Caco-2 (cell line): ENCODE measurements around the gene ABCC1. TPM values are rescaled to one million over a fixed set of nuclear protein-coding genes. Genes with fewer than 3 reads are reported as not detected.

ENCODE experiments used
- BruUV-seq: library from RNA; stranded (reverse); fragments of 400-500 nt; replicated peaks from 2 replicates; lab custom pipeline; 2021; lab: Mats Ljungman, UMichigan
- CTCF ChIA-PET: fragments of 300-600 bp; sonication (Branson Sonifier 250); formaldehyde crosslinking; loops from one replicate; lab custom pipeline; 2022; ENCODE audit warnings: antibody characterized with exemption; lab: Charles Lee
- POLR2A ChIA-PET: fragments of 300-600 bp; sonication (Branson Sonifier 250); formaldehyde crosslinking; loops from one replicate; lab custom pipeline; 2022; ENCODE audit warnings: antibody characterized with exemption; lab: Charles Lee
- DNase-seq, 2 experiments: peaks; one replicate each; pipeline versions ENCODE4 v3.0.0 to v3.0.0-alpha.2; 2020 to 2022
- H3K27me3 ChIP-seq: replicated peaks from 2 replicates; pipeline ENCODE4 v1.6.0; 2011; ENCODE audit warnings: low read length; ENCODE audit not compliant: control insufficient read depth, insufficient read depth
- H3K36me3 ChIP-seq: 2 replicates; pipeline ENCODE4 v1.5.1; 2011; ENCODE audit warnings: low read length; ENCODE audit not compliant: control insufficient read depth, insufficient read depth
- H3K4me1 ChIP-seq: fragments of 250-450 bp; sonication (Bioruptor Pico); 2 replicates; pipeline ENCODE4 v1.5.1; 2020; ENCODE audit warnings: mild to moderate bottlenecking
- H3K4me3 ChIP-seq: 2 replicates; pipeline ENCODE4 v1.5.1; 2011; ENCODE audit warnings: low read depth, mild to moderate bottlenecking, control low read depth, low read length
- H3K9me3 ChIP-seq: fragments of 250-450 bp; sonication (Bioruptor Pico); 2 replicates; pipeline ENCODE4 v1.5.1; 2020; ENCODE audit warnings: mild to moderate bottlenecking, moderate library complexity
- H3K27ac Mint-ChIP-seq: one replicate; pipeline ENCODE4 v1.8.0; 2022; ENCODE audit warnings: mixed read lengths; ENCODE audit not compliant: unreplicated experiment
- H3K27me3 Mint-ChIP-seq: one replicate; pipeline ENCODE4 v1.8.0; 2022; ENCODE audit warnings: mixed read lengths; ENCODE audit not compliant: insufficient read depth, unreplicated experiment
- H3K36me3 Mint-ChIP-seq: one replicate; pipeline ENCODE4 v1.8.0; 2022; ENCODE audit warnings: mild to moderate bottlenecking, mixed read lengths; ENCODE audit not compliant: insufficient read depth, unreplicated experiment
- H3K4me1 Mint-ChIP-seq: one replicate; pipeline ENCODE4 v1.8.0; 2022; ENCODE audit warnings: low read depth, mixed read lengths; ENCODE audit not compliant: unreplicated experiment
- H3K4me3 Mint-ChIP-seq: one replicate; pipeline ENCODE4 v1.8.0; 2022; ENCODE audit warnings: mild to moderate bottlenecking, moderate library complexity, mixed read lengths; ENCODE audit not compliant: unreplicated experiment
- H3K9me3 Mint-ChIP-seq: one replicate; pipeline ENCODE4 v1.8.0; 2022; ENCODE audit warnings: mixed read lengths; ENCODE audit not compliant: unreplicated experiment
- CTCF ChIP-seq, 2 experiments: fragments of 200-600 bp in 1 of 2; IDR thresholded peaks; 1 replicate in 1 of 2; 2 replicates in 1 of 2; pipeline versions ENCODE4 v1.5.1 to v1.8.0; 2011 to 2022; ENCODE audit warnings: antibody characterized with exemption in 1 of 2, control low read depth in 1 of 2, inconsistent platforms in 1 of 2, low read depth in 1 of 2, low read length in 1 of 2, mild to moderate bottlenecking in 1 of 2, moderate library complexity in 1 of 2; ENCODE audit not compliant: insufficient read depth in 1 of 2, severe bottlenecking in 1 of 2, unreplicated experiment in 1 of 2
- intact Hi-C: fragments of 100-400 bp; cut with micrococcal nuclease; formaldehyde crosslinking; loops from one replicate; pipeline ENCODE4 v1.10.0; 2022; ENCODE audit not compliant: unreplicated experiment
- total RNA-seq: library from RNA; stranded (reverse); gene quantifications from 2 replicates; pipeline ENCODE4 v1.2.3, GENCODE V29; 2022

The ABCC1 gene
- total RNA-seq, 1 experiment from 2014 or later = 22.3 TPM

- H3K36me3 ChIP-seq = no peaks in the 10 kb centered on the region
- peaks cover 2% of the 10 kb centered on the region; the same call in 1 of the 2 replicates for H3K9me3 ChIP-seq
- CTCF ChIA-PET = no interaction called here
- TF ChIP-seq CTCF (IDR thresholded peaks at IDR 0.05; ENCODE audit: insufficient read depth in 1 of 2, low read depth in 1 of 2, low read length in 1 of 2, severe bottlenecking in 1 of 2, unreplicated experiment in 1 of 2) = no peak
- H3K4me3 ChIP-seq = no peak overlapping the region
- intact Hi-C loops = no loop called here
- H3K4me1 Mint-ChIP-seq = peaks cover 9% of the 10 kb centered on the region
- peaks cover 10% of the 10 kb centered on the region; the same call in 1 of the 2 replicates for H3K4me1 ChIP-seq
- no TSS peak for BruUV-seq
- no peaks in the 10 kb centered on the region for H3K27me3 ChIP-seq
- DNase-seq = no peak
- POLR2A ChIA-PET = no interaction called here
- peak overlapping the region; percentile 3 for H3K4me3 Mint-ChIP-seq
- H3K36me3 Mint-ChIP-seq = peaks cover 36% of the 10 kb centered on the region
- no peaks in the 10 kb centered on the region for H3K27me3 Mint-ChIP-seq
- peaks cover 23% of the 10 kb centered on the region for H3K9me3 Mint-ChIP-seq
- peak overlapping the region; percentile 91 for H3K27ac Mint-ChIP-seq
These were observed 22.0 kb downstream of the ABCC1 start for GRCh38 chr16:15971440-15971815.

- Mint-ChIP-seq H3K27me3 (no peaks in the 10 kb centered on the region), H3K4me1 (peaks cover 9% of the 10 kb centered on the region), H3K9me3 (peaks cover 23% of the 10 kb centered on the region), H3K4me3 (peak overlapping the region; percentile 37), H3K36me3 (peaks cover 41% of the 10 kb centered on the region), H3K27ac (peak overlapping the region; percentile 91)
- POLR2A ChIA-PET = no interaction called here
- no peaks in the 10 kb centered on the region for H3K27me3 ChIP-seq
- TF ChIP-seq CTCF (IDR thresholded peaks at IDR 0.05; ENCODE audit: insufficient read depth in 1 of 2, low read depth in 1 of 2, low read length in 1 of 2, severe bottlenecking in 1 of 2, unreplicated experiment in 1 of 2) = no peak
- DNase-seq = peak in 1 of 2 experiments; percentile 37
- peaks cover 2% of the 10 kb centered on the region; the same call in 1 of the 2 replicates for H3K9me3 ChIP-seq
- BruUV-seq = no TSS peak
- intact Hi-C loops = no loop called here
- no peaks in the 10 kb centered on the region for H3K36me3 ChIP-seq
- peaks cover 10% of the 10 kb centered on the region; the same call in 1 of the 2 replicates for H3K4me1 ChIP-seq
- no peak overlapping the region for H3K4me3 ChIP-seq
- CTCF ChIA-PET = no interaction called here
These were observed 22.8 kb downstream of the ABCC1 start for GRCh38 chr16:15972046-15972868.

- peaks cover 10% of the 10 kb centered on the region; the same call in 1 of the 2 replicates for H3K4me1 ChIP-seq
- POLR2A ChIA-PET = no interaction called here
These were observed 24.0 kb downstream of the ABCC1 start for GRCh38 chr16:15973421-15973820.

More at GRCh38 chr16:15973421-15973820, 24.0 kb downstream of the ABCC1 start:
- H3K9me3 Mint-ChIP-seq = peaks cover 26% of the 10 kb centered on the region
- no peak for DNase-seq
- intact Hi-C loops = no loop called here
- H3K27ac Mint-ChIP-seq = no peak overlapping the region
- TF ChIP-seq CTCF (IDR thresholded peaks at IDR 0.05; ENCODE audit: insufficient read depth in 1 of 2, low read depth in 1 of 2, low read length in 1 of 2, severe bottlenecking in 1 of 2, unreplicated experiment in 1 of 2) = no peak
- H3K4me1 Mint-ChIP-seq = peaks cover 9% of the 10 kb centered on the region
- no peaks in the 10 kb centered on the region for H3K27me3 Mint-ChIP-seq
- BruUV-seq = no TSS peak
- no peaks in the 10 kb centered on the region for H3K27me3 ChIP-seq
- H3K36me3 Mint-ChIP-seq = peaks cover 37% of the 10 kb centered on the region
- H3K9me3 ChIP-seq = peaks cover 7% of the 10 kb centered on the region; the same call in 1 of the 2 replicates
- no peak overlapping the region for H3K4me3 Mint-ChIP-seq
- CTCF ChIA-PET = no interaction called here
- H3K36me3 ChIP-seq = no peaks in the 10 kb centered on the region
- H3K4me3 ChIP-seq = no peak overlapping the region
